Rectal smooth muscle tissue (tissue), 1 donor: ENCODE results near the gene CTDP1.
"Not testable (repeated sequence)": the region's sequence is repeated elsewhere in the genome, so short reads cannot be mapped to it uniquely, and the experiment has no call there.

Source experiments
- H3K27ac ChIP-seq: one replicate; pipeline ENCODE4 v1.7.0; 2013; ENCODE audit warnings: low read depth, low read length, inconsistent platforms
- H3K27me3 ChIP-seq: one replicate; pipeline ENCODE4 v1.7.0; 2013; ENCODE audit warnings: low read length; ENCODE audit not compliant: control insufficient read depth, insufficient read depth
- H3K36me3 ChIP-seq: one replicate; pipeline ENCODE4 v1.7.0; 2013; ENCODE audit warnings: low read length; ENCODE audit not compliant: control insufficient read depth, insufficient read depth
- H3K4me1 ChIP-seq: one replicate; pipeline ENCODE4 v1.7.0; 2013; ENCODE audit warnings: low read length; ENCODE audit not compliant: control insufficient read depth, insufficient read depth
- H3K4me3 ChIP-seq: one replicate; pipeline ENCODE4 v1.7.0; 2013; ENCODE audit warnings: low read length
- H3K9ac ChIP-seq: one replicate; pipeline ENCODE4 v1.7.0; 2013; ENCODE audit warnings: low read length

CTDP1 gene

GRCh38 chr18:79726721-79727120 lies 47.1 kb downstream of the CTDP1 start:
- peaks cover 27% of the 10 kb centered on the region for H3K36me3 ChIP-seq
- H3K4me3 ChIP-seq = no peak overlapping the region

DNA sequence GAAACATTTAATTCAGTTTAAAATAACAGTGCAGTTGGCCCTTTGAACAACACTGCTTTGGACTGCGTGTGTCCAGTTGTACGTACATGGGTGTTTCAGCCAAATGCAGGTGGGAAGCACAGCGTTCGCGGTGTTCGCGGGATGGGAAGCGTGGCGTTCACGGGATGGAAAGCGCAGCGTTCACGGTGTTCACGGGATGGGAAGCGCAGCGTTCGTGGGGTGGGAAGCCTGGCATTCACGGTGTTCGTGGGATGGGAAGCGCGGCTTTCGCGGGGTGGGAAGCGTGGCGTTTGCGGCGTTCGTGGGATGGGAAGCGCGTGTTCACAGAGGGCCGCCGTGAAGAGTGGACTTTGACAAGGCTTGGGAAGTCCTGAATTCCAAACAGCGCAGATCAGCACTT lies 47.6 kb downstream of the CTDP1 start:
- H3K27me3 ChIP-seq = no peaks in the 10 kb centered on the region
- no peak overlapping the region for H3K4me3 ChIP-seq
- H3K27ac ChIP-seq = no peak overlapping the region
- peaks cover 30% of the 10 kb centered on the region for H3K36me3 ChIP-seq
- no peak overlapping the region for H3K9ac ChIP-seq
- no peaks in the 10 kb centered on the region for H3K4me1 ChIP-seq

More at GRCh38 chr18:79726721-79727120, 47.1 kb downstream of the CTDP1 start:
- no peak overlapping the region for H3K27ac ChIP-seq
- H3K9ac ChIP-seq = no peak overlapping the region
- H3K27me3 ChIP-seq = no peaks in the 10 kb centered on the region
- no peaks in the 10 kb centered on the region for H3K4me1 ChIP-seq

DNA sequence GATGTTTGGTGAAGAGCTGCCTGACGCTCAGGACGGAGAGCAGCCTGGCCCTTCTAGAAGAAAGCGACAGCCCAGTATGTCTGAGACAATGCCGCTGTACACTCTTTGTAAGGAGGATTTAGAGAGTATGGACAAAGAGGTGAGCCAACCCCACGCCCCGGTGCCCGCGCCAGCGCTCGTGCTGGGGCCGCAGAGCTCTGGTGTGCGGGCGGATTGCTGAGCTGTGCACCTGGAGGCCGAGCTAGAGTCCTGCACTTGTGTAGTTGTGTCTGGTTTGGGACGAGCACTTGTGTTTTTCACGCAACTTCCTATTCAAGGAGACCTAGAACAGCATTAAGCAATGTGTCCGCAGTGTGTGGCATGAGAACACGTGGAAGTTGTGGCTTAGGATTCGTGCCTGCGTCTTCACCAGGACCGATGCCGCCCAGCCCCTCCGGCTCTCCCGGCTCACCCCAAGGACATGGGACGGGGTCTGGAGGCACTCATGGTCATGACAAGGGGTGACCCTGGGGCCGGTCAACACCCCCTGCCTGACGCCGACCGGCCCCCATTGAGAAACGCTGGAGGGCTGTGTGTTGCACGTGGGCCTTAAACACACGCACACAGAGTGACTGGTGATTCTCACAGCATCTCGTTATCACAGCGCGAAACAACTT lies 49.5 kb downstream of the CTDP1 start:
- Histone ChIP-seq H3K27me3 (no peaks in the 10 kb centered on the region), H3K4me3 (no peak overlapping the region), H3K36me3 (peaks cover 29% of the 10 kb centered on the region), H3K27ac (no peak overlapping the region), H3K9ac (no peak overlapping the region), H3K4me1 (no peaks in the 10 kb centered on the region)

DNA sequence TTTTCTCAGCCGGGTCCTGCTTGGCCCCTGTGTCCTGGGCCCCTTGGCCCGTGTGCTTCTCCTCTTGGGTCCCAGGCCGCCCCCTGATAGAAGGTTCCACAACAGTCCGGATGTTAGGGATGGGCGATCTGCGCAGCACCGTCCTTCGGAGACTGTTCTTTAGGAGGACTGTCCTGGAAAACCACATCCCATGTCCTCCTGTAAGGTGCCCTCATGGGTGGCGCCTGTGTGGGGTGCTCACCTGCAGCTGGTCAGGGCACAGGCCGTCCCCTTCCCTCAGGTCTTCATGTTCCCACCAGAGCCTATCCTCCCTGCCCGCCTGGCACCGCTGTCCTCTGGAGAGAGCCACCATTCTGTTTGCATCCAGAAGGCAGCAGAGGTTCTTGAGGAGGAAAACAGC lies 50.0 kb downstream of the CTDP1 start:
- H3K27ac ChIP-seq = no peak overlapping the region
- no peak overlapping the region for H3K4me3 ChIP-seq
- H3K27me3 ChIP-seq = no peaks in the 10 kb centered on the region
- H3K4me1 ChIP-seq = no peaks in the 10 kb centered on the region
- H3K9ac ChIP-seq = no peak overlapping the region
- H3K36me3 ChIP-seq = peaks cover 29% of the 10 kb centered on the region

- H3K9ac ChIP-seq = no peak overlapping the region
Observed at GRCh38 chr18:79730804-79731203, 51.2 kb downstream of the CTDP1 start.

DNA sequence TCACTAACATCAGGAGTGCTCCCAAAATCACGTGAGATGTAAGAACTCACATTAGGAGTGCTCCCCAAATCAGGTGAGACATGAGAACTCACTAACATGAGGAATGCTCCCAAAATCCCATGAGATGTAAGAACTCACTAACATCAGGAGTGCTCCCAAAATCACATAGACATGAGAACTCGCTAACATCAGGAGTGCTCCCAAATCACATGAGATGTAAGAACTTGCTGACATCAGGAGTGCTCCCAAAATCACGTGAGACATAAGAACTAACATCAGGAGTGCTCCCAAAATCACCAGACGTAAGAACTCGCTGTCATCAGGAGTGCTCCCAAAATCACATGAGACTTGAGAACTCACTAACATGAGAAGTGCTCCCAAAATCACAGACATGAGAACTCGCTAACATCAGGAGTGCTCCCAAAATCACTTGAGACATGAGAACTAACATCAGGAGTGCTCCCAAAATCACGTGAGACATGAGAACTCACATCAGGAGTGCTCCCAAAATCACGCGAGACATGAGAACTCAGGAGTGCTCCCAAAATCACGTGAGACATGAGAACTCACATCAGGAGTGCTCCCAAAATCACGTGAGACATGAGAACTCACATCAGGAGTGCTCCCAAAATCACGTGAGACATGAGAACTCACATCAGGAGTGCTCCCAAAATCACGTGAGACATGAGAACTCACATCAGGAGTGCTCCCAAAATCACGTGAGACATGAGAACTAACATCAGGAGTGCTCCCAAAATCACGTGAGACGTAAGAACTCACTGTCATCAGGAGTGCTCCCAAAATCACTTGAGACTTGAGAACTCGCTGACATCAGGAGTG lies 52.5 kb downstream of the CTDP1 start:
- H3K27ac ChIP-seq, H3K27me3 ChIP-seq, H3K9ac ChIP-seq, H3K4me3 ChIP-seq, H3K4me1 ChIP-seq: not testable (repeated sequence)
- peaks cover 39% of the 10 kb centered on the region for H3K36me3 ChIP-seq

More at GRCh38 chr18:79730804-79731203, 51.2 kb downstream of the CTDP1 start:
- no peak overlapping the region for H3K27ac ChIP-seq
- peaks cover 35% of the 10 kb centered on the region for H3K36me3 ChIP-seq
- H3K4me3 ChIP-seq = no peak overlapping the region
- H3K4me1 ChIP-seq = no peaks in the 10 kb centered on the region
- H3K27me3 ChIP-seq = no peaks in the 10 kb centered on the region

GRCh38 chr18:79732721-79733025 lies 53.1 kb downstream of the CTDP1 start:
- peaks cover 42% of the 10 kb centered on the region for H3K36me3 ChIP-seq

GRCh38 chr18:79733135-79733701 lies 53.6 kb downstream of the CTDP1 start:
- no peaks in the 10 kb centered on the region for H3K27me3 ChIP-seq
- peaks cover 42% of the 10 kb centered on the region for H3K36me3 ChIP-seq
- no peak overlapping the region for H3K9ac ChIP-seq
- H3K4me1 ChIP-seq = no peaks in the 10 kb centered on the region
- H3K27ac ChIP-seq = no peak overlapping the region
- H3K4me3 ChIP-seq = no peak overlapping the region

More at GRCh38 chr18:79732721-79733025, 53.1 kb downstream of the CTDP1 start:
- Histone ChIP-seq H3K4me3 (no peak overlapping the region), H3K4me1 (no peaks in the 10 kb centered on the region), H3K9ac (no peak overlapping the region), H3K27me3 (no peaks in the 10 kb centered on the region), H3K27ac (no peak overlapping the region)

DNA sequence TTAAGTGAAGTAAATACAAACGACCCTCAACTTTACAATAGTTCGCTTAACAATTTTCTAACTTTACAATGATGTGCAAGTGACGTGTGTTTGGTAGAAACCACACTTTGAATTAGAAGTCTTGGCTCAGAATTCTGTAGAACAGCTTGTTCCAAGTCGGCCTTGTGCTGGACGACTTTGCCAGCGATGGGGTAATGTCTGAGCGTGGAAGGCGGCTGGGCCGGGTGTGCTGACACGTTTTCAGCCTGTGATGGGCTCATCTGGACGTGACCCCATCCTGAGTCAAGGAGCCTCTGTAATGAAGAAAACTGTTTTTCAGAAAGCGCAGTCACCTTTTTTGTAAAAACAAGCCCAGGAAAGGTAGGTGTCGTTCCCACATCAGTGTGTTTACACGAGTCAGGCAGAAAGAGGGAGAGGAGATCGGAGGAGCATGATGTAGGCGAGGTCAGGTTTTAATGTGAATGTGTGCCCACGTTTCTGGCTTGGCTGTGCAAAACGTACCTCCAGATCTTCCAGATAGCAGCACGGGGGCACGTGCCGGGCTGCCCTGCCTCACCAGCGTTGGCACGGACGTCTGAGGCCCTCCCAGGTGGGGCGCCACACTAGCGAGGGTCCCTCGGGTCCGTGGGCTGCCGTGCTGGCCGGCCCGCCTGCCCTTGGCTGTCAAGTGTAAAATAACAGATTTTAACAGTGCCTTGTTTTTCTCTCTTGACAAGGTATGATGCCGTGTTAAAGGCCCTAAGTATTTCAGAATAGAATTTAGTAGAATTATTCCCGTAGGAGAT lies 54.6 kb downstream of the CTDP1 start:
- Histone ChIP-seq H3K36me3 (peaks cover 34% of the 10 kb centered on the region), H3K27me3 (no peaks in the 10 kb centered on the region), H3K27ac (no peak overlapping the region), H3K9ac (no peak overlapping the region), H3K4me1 (no peaks in the 10 kb centered on the region), H3K4me3 (no peak overlapping the region)

GRCh38 chr18:79735071-79735980 lies 55.7 kb downstream of the CTDP1 start:
- Histone ChIP-seq H3K4me3 (no peak overlapping the region), H3K27me3 (no peaks in the 10 kb centered on the region), H3K9ac (no peak overlapping the region), H3K4me1 (no peaks in the 10 kb centered on the region), H3K27ac (no peak overlapping the region), H3K36me3 (peaks cover 28% of the 10 kb centered on the region)

- H3K27me3 ChIP-seq = no peaks in the 10 kb centered on the region
- no peak overlapping the region for H3K27ac ChIP-seq
- H3K9ac ChIP-seq = no peak overlapping the region
- peaks cover 23% of the 10 kb centered on the region for H3K36me3 ChIP-seq
- H3K4me3 ChIP-seq = no peak overlapping the region
- no peaks in the 10 kb centered on the region for H3K4me1 ChIP-seq
Observed at GRCh38 chr18:79736230-79736629, 56.6 kb downstream of the CTDP1 start.
